ENCODE results near the gene KANK2. TPM values are rescaled to one million over a fixed set of nuclear protein-coding genes. Genes with fewer than 3 reads are reported as not detected.
"Not testable (repeated sequence)": the region's sequence is repeated elsewhere in the genome, so short reads cannot be mapped to it uniquely, and the experiment has no call there.

KANK2 gene
- total RNA-seq, 4 donors from 2014 or later = 177 to 241 (median 222) TPM

DNA sequence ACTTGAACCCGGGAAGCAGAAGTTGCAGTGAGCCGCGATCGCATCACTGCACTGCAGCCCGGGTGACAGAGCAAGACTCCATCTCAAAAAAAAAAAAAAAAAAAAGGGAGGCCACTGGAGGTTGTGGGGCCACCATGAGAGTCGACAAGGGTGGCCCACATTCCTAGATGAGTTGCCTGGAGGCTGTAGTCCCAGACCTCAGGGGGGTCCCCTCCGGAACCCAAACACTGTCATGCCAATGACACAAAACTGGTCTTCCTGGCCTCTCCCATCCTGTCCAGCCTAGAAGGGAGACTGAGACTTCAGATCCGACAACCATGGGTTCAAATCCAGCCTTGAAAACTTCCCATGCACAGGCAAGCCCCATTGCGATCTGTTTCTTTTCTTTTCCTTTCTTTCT, 56.4 kb downstream of the KANK2 start:
- TF ChIP-seq POLR2A (IDR thresholded peaks at IDR 0.05) = no peak
- TF ChIP-seq, protein P1, sequence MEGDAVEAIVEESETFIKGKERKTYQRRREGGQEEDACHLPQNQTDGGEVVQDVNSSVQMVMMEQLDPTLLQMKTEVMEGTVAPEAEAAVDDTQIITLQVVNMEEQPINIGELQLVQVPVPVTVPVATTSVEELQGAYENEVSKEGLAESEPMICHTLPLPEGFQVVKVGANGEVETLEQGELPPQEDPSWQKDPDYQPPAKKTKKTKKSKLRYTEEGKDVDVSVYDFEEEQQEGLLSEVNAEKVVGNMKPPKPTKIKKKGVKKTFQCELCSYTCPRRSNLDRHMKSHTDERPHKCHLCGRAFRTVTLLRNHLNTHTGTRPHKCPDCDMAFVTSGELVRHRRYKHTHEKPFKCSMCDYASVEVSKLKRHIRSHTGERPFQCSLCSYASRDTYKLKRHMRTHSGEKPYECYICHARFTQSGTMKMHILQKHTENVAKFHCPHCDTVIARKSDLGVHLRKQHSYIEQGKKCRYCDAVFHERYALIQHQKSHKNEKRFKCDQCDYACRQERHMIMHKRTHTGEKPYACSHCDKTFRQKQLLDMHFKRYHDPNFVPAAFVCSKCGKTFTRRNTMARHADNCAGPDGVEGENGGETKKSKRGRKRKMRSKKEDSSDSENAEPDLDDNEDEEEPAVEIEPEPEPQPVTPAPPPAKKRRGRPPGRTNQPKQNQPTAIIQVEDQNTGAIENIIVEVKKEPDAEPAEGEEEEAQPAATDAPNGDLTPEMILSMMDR (IDR thresholded peaks at IDR 0.05) = no peak
- no peak for DNase-seq
- intact Hi-C loops (cut with DNase I) = no loop called here
- WGBS, 2 donors = 76 to 84% methylated on average over 9 of the region's 9 CpGs
- peak overlapping the region in 2 of 3 donors; percentile 77 to 86 for H3K27ac ChIP-seq
- no peaks in the 10 kb centered on the region for H3K36me3 ChIP-seq
- H3K4me3 ChIP-seq (replicated peaks in 1 of 3) = no peak overlapping the region
- H3K9me3 ChIP-seq = no peaks in the 10 kb centered on the region
- H3K27me3 ChIP-seq = no peaks in the 10 kb centered on the region
- H3K4me1 ChIP-seq = peaks cover 54 to 62% of the 10 kb centered on the region in 2 donors

DNA sequence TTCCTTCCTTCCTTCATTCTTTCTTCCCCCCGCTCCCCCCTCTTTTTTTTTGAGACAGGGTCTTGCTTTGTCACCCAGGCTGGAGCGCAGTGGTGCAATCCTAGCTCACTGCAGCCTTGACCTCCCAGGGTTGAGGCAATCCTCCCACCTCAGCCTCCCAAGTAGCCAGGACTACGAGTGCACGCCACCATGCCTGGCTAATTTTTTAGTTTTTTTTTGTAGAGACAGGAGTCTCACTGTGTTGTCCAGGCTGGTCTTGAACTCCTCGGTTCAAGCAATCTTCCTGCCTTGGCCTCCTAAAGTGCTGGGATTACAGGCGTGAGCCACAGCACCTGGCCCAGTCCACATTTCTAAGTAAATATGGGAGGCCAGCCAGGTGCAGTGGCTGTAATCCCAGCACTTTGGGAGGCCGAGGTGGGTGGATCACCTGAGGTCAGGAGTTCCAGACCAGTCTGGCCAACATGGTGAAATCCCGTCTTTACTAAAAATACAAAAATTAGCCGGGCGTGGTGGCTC, 57.3 kb downstream of the KANK2 start:
- H3K27me3 ChIP-seq; H3K36me3 ChIP-seq; intact Hi-C loops (cut with DNase I); H3K9me3 ChIP-seq; H3K4me3 ChIP-seq (replicated peaks in 1 of 3): not testable (repeated sequence)
- 70 to 78% methylated on average over 10 of the region's 10 CpGs for WGBS, 2 donors
- peak; percentile 42 to 50 for DNase-seq
- Histone ChIP-seq H3K4me1 (peaks cover 54 to 62% of the 10 kb centered on the region in 2 donors), H3K27ac (peak overlapping the region; percentile 22 to 86 (median 77))

- WGBS, 2 donors = 60 to 75% methylated on average over 1 to 11 of the region's 13 CpGs
- DNase-seq = peak; percentile 39 to 61
- no peak for TF ChIP-seq POLR2A (IDR thresholded peaks at IDR 0.05)
- TF ChIP-seq, protein P1 (IDR thresholded peaks at IDR 0.05) = no peak
- peak overlapping the region; percentile 22 to 86 (median 77) for H3K27ac ChIP-seq
- no peak overlapping the region for H3K4me3 ChIP-seq (replicated peaks in 1 of 3)
- intact Hi-C loops (cut with DNase I) = loop anchor here (5.0 kb wide), 1 partner anchor 64 kb away; no protein-coding TSS in a partner anchor
- H3K9me3 ChIP-seq = no peaks in the 10 kb centered on the region
- no peaks in the 10 kb centered on the region for H3K27me3 ChIP-seq
- peaks cover 49 to 57% of the 10 kb centered on the region in 2 donors for H3K4me1 ChIP-seq
- no peaks in the 10 kb centered on the region for H3K36me3 ChIP-seq
These were observed 58.6 kb downstream of the KANK2 start for GRCh38 chr19:11138601-11139300.

- WGBS, 2 donors = 4% methylated on average over 17 to 27 of the region's 28 CpGs
- TF ChIP-seq, protein P1 (IDR thresholded peaks at IDR 0.05) = peak; percentile 50 to 95 (median 88)
- TF ChIP-seq POLR2A (IDR thresholded peaks at IDR 0.05) = no peak
- Histone ChIP-seq H3K9me3 (no peaks in the 10 kb centered on the region), H3K27ac (peak overlapping the region; percentile 22 to 86 (median 77)), H3K4me3 (replicated peaks in 1 of 3) (no peak overlapping the region), H3K27me3 (no peaks in the 10 kb centered on the region), H3K4me1 (peaks cover 40 to 47% of the 10 kb centered on the region in 2 donors), H3K36me3 (no peaks in the 10 kb centered on the region)
- intact Hi-C loops (cut with DNase I) = loop anchor here (5.0 kb wide), 1 partner anchor 65 kb away; no protein-coding TSS in a partner anchor
- peak; percentile 83 to 85 for DNase-seq
These were observed 59.6 kb downstream of the KANK2 start for GRCh38 chr19:11137542-11138384.

GRCh38 chr19:11136400-11137101, 60.8 kb downstream of the KANK2 start:
- Histone ChIP-seq H3K27ac (no peak overlapping the region), H3K27me3 (no peaks in the 10 kb centered on the region), H3K36me3 (peaks cover 5 to 6% of the 10 kb centered on the region in 2 donors), H3K4me3 (replicated peaks in 1 of 3) (no peak overlapping the region), H3K9me3 (no peaks in the 10 kb centered on the region), H3K4me1 (peaks cover 30 to 37% of the 10 kb centered on the region in 2 donors)
- intact Hi-C loops (cut with DNase I) = loop anchor here (5.0 kb wide), 1 partner anchor 66 kb away; no protein-coding TSS in a partner anchor
- WGBS, 2 donors = 77 to 86% methylated on average over 13 to 14 of the region's 14 CpGs
- TF ChIP-seq, protein P1 (IDR thresholded peaks at IDR 0.05) = no peak
- TF ChIP-seq POLR2A (IDR thresholded peaks at IDR 0.05) = no peak
- no peak for DNase-seq

Measured in thyroid gland (tissue), 4 donors.